Right lobe of liver (tissue), 4 donors: ENCODE data around the gene BCL6B.

Source experiments
- POLR2A ChIP-seq: fragments of 450-650 bp; IDR thresholded peaks from one replicate; pipeline ENCODE4 v1.6.1; 2017; ENCODE audit warnings: antibody characterized with exemption, mild to moderate bottlenecking
- TF ChIP-seq, protein P1 (sequence below), 4 donors: fragments of 200-600 bp in 3 of 4; fragments of 450-650 bp in 1 of 4; IDR thresholded peaks; one replicate each; pipeline versions ENCODE4 v1.5.1 to v1.8.0; 2016 to 2022; ENCODE audit warnings: antibody characterized with exemption in 4 of 4, mild to moderate bottlenecking in 2 of 4
- donor health status: DM: no; HTN: no; CAD: no.
- donor health status: DM: no; HTN: no; CAD: no.
- donor health status: DM: no; HTN: yes; CAD: no.

DNA sequence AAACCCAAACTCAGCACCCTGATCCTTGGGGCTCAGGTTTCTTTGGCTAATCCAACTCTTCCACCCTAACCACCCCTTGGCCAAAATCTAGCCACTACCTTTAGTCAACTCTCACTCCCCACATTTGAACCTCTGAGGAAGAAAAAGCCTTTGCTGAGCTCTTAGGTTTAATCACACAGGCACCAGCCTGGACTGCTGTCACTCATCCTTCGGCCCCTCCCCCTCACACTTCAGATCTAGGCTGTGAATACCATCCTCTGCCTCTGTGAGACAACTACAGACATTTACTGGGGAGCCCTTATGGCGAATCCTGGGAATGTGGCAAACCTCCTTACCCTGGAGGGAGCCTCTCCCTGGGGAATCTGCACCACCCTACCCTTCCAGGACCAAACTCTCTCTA is 15.7 kb upstream of the BCL6B start:
- TF ChIP-seq, protein P1, sequence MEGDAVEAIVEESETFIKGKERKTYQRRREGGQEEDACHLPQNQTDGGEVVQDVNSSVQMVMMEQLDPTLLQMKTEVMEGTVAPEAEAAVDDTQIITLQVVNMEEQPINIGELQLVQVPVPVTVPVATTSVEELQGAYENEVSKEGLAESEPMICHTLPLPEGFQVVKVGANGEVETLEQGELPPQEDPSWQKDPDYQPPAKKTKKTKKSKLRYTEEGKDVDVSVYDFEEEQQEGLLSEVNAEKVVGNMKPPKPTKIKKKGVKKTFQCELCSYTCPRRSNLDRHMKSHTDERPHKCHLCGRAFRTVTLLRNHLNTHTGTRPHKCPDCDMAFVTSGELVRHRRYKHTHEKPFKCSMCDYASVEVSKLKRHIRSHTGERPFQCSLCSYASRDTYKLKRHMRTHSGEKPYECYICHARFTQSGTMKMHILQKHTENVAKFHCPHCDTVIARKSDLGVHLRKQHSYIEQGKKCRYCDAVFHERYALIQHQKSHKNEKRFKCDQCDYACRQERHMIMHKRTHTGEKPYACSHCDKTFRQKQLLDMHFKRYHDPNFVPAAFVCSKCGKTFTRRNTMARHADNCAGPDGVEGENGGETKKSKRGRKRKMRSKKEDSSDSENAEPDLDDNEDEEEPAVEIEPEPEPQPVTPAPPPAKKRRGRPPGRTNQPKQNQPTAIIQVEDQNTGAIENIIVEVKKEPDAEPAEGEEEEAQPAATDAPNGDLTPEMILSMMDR (IDR thresholded peaks at IDR 0.05): no peak
- TF ChIP-seq POLR2A: no peak
